Glutamatergic neuron (in vitro differentiated cells): ENCODE results near the gene GPNMB. TPM values are rescaled to one million over a fixed set of nuclear protein-coding genes. Genes with fewer than 3 reads are reported as not detected.
A peak's percentile ranks its signal among the peaks of the same experiment; 100 is the strongest.

ENCODE experiments used
- DNase-seq: peaks from one replicate; pipeline ENCODE4 v3.0.0; 2022
- H3K27ac Mint-ChIP-seq: one replicate; pipeline ENCODE4 v1.8.0; 2020; ENCODE audit warnings: mild to moderate bottlenecking, mixed read lengths, inconsistent platforms; ENCODE audit not compliant: unreplicated experiment
- H3K27me3 Mint-ChIP-seq: one replicate; pipeline ENCODE4 v1.8.0; 2020; ENCODE audit warnings: mild to moderate bottlenecking, moderate library complexity, mixed read lengths, inconsistent platforms; ENCODE audit not compliant: unreplicated experiment
- H3K36me3 Mint-ChIP-seq: one replicate; pipeline ENCODE4 v1.8.0; 2020; ENCODE audit warnings: mild to moderate bottlenecking, mixed read lengths, inconsistent platforms; ENCODE audit not compliant: unreplicated experiment
- H3K4me1 Mint-ChIP-seq: one replicate; pipeline ENCODE4 v1.8.0; 2020; ENCODE audit warnings: mild to moderate bottlenecking, low read depth, mixed read lengths, inconsistent platforms; ENCODE audit not compliant: unreplicated experiment
- H3K4me3 Mint-ChIP-seq: one replicate; pipeline ENCODE4 v1.8.0; 2020; ENCODE audit warnings: mild to moderate bottlenecking, mixed read lengths, inconsistent platforms; ENCODE audit not compliant: unreplicated experiment
- H3K9me3 Mint-ChIP-seq: one replicate; pipeline ENCODE4 v1.8.0; 2020; ENCODE audit warnings: mild to moderate bottlenecking, moderate library complexity, mixed read lengths, inconsistent platforms; ENCODE audit not compliant: unreplicated experiment
- total RNA-seq: library from RNA; stranded (reverse); fragmentation: NEBNext Ultra II Directional; extraction: Animal tissue kit (Norgen Biotek cat#: 25700); gene quantifications from one replicate; pipeline ENCODE4 v1.2.1, GENCODE V29; 2021; ENCODE audit not compliant: unreplicated experiment
- TF ChIP-seq, protein P1 (sequence below): fragments of 200-600 bp; sonication (generic); IDR thresholded peaks from one replicate; pipeline ENCODE4 v1.5.0; 2021; ENCODE audit not compliant: partially characterized antibody, unreplicated experiment

GPNMB gene
- total RNA-seq, 1 donor from 2014 or later, result not detected

DNA sequence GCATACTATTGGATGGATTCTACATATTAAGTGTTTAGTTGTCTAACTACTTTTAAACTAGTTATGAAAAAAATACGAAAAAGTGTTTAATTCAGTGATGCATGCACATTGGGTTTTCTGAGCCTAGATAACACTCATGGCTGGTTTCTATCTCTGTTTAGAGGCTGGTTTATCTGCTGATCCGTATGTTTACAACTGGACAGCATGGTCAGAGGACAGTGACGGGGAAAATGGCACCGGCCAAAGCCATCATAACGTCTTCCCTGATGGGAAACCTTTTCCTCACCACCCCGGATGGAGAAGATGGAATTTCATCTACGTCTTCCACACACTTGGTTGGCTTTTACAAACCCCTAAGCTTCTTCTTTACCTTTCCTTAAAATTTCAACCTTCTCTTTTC lies 10.2 kb downstream of the GPNMB start:
- no peaks in the 10 kb centered on the region for H3K36me3 Mint-ChIP-seq
- TF ChIP-seq, protein P1, sequence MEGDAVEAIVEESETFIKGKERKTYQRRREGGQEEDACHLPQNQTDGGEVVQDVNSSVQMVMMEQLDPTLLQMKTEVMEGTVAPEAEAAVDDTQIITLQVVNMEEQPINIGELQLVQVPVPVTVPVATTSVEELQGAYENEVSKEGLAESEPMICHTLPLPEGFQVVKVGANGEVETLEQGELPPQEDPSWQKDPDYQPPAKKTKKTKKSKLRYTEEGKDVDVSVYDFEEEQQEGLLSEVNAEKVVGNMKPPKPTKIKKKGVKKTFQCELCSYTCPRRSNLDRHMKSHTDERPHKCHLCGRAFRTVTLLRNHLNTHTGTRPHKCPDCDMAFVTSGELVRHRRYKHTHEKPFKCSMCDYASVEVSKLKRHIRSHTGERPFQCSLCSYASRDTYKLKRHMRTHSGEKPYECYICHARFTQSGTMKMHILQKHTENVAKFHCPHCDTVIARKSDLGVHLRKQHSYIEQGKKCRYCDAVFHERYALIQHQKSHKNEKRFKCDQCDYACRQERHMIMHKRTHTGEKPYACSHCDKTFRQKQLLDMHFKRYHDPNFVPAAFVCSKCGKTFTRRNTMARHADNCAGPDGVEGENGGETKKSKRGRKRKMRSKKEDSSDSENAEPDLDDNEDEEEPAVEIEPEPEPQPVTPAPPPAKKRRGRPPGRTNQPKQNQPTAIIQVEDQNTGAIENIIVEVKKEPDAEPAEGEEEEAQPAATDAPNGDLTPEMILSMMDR, result no peak
- H3K4me1 Mint-ChIP-seq, result no peaks in the 10 kb centered on the region
- no peak overlapping the region for H3K4me3 Mint-ChIP-seq
- H3K9me3 Mint-ChIP-seq, result no peaks in the 10 kb centered on the region
- DNase-seq, result no peak
- no peak overlapping the region for H3K27ac Mint-ChIP-seq
- no peaks in the 10 kb centered on the region for H3K27me3 Mint-ChIP-seq

DNA sequence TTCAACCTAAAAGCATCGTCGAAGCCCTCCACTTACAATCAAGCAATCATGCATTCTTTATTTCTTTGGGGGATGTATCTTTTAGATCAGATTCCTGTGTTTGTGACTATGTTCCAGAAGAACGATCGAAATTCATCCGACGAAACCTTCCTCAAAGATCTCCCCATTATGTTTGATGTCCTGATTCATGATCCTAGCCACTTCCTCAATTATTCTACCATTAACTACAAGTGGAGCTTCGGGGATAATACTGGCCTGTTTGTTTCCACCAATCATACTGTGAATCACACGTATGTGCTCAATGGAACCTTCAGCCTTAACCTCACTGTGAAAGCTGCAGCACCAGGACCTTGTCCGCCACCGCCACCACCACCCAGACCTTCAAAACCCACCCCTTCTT lies 13.8 kb downstream of the GPNMB start:
- no peaks in the 10 kb centered on the region for H3K4me1 Mint-ChIP-seq
- no peak overlapping the region for H3K4me3 Mint-ChIP-seq
- no peak overlapping the region for H3K27ac Mint-ChIP-seq
- no peaks in the 10 kb centered on the region for H3K27me3 Mint-ChIP-seq
- TF ChIP-seq, protein P1, result no peak
- no peaks in the 10 kb centered on the region for H3K9me3 Mint-ChIP-seq
- DNase-seq, result no peak
- no peaks in the 10 kb centered on the region for H3K36me3 Mint-ChIP-seq

DNA sequence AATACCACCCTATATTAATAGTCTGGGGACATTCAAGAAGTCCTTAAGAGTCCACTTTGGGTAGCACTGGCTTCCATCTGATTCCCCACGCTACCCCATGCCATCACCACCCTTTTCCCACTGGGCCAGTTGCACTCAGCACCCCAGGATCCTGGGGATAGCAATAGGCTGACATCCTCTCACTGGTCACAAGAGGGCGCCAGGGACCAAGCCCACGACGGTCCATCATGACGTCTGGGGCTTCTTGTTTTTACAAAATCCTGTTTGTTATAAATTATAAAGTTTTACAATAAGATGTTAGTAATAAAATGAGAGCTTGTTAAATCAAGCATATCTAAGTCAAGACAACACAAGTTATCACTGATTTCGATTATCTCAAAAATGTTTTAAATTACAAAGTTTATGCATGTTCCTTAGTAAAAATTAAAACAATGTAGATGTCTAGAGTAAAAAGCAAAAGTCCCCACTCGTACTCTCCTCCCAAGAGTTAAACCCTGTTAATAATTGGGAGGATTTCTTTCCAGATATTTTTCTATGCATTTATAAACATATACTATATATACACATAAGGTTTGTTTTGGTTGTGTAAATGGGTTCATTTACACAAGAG lies 15.4 kb downstream of the GPNMB start:
- Mint-ChIP-seq H3K27me3 (no peaks in the 10 kb centered on the region), H3K4me1 (no peaks in the 10 kb centered on the region), H3K9me3 (no peaks in the 10 kb centered on the region), H3K27ac (no peak overlapping the region), H3K36me3 (no peaks in the 10 kb centered on the region), H3K4me3 (no peak overlapping the region)
- TF ChIP-seq, protein P1, result peak; percentile 78
- DNase-seq, result peak; percentile 60

DNA sequence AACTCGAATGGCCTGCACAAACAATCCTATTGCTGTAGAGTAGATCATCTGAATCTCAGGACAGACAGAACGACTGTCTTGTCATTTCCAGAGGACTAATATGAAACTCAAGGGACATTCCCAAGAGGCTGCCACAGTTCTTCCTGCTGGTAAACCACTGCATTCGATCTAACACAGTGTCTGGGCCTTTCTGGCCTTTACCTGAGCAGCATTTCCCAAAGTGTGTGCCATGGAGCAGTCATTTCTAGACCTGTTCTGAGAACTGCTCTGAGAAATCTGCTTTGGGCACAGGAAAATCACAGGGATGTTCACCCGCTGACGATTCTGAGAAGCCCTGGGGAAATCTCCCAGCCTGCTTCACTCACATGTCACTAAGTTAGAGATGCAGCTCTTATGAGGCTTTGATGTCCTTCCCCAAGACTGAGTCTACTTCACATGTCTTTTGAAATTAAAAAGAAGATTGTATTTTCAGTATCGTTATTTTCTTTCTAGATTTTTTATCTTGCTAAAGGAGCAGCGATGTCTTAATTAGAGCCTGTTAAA lies 18.4 kb downstream of the GPNMB start:
- no peak overlapping the region for H3K27ac Mint-ChIP-seq
- no peaks in the 10 kb centered on the region for H3K4me1 Mint-ChIP-seq
- H3K36me3 Mint-ChIP-seq, result no peaks in the 10 kb centered on the region
- no peaks in the 10 kb centered on the region for H3K27me3 Mint-ChIP-seq
- DNase-seq, result no peak
- peaks cover 1% of the 10 kb centered on the region for H3K9me3 Mint-ChIP-seq
- TF ChIP-seq, protein P1, result no peak
- H3K4me3 Mint-ChIP-seq, result no peak overlapping the region

DNA sequence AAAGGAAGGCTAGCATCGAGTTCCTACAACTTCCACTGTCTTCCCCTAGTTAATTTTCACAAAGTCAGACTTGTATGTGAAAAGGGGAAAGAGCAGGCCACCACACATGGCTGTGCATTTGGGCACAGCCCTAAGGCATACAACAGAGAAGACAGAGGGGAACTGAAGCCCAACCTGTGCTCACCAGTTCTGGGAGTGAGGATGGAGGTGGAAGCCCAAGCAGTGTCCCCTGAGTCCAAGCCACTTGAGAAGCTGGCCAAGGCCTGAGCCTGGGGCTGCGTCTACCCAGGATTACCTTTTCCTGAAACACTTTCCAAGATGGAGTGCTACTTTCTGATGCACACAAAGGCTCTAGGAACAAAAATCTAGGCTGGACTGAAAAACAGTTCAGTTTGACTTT lies 20.3 kb downstream of the GPNMB start:
- Mint-ChIP-seq H3K4me1 (no peaks in the 10 kb centered on the region), H3K27ac (no peak overlapping the region), H3K9me3 (peaks cover 1% of the 10 kb centered on the region), H3K36me3 (no peaks in the 10 kb centered on the region), H3K27me3 (peaks cover 2% of the 10 kb centered on the region), H3K4me3 (no peak overlapping the region)
- TF ChIP-seq, protein P1, result no peak
- DNase-seq, result no peak
